Measurements from ENCODE around the gene BUD13. TPM values are rescaled to one million over a fixed set of nuclear protein-coding genes. Genes with fewer than 3 reads are reported as not detected.

The BUD13 gene
- polyA plus RNA-seq, 1 donor (not counting 4 experiments of a cell fraction or from before 2014, with no cell fraction given) = 12.6 TPM

- no peaks in the 10 kb centered on the region for H3K4me1 ChIP-seq (ENCODE audit: control insufficient read depth, extremely low read depth, insufficient read depth, low read length)
- H3K36me3 ChIP-seq (ENCODE audit: control insufficient read depth in 2 of 2, extremely low read depth in 1 of 2, insufficient read depth in 2 of 2, low read length in 2 of 2) = no peaks in the 10 kb centered on the region
- FAIRE-seq (no peak), DNase-seq (ENCODE audit: low read depth, low spot score) (no peak)
- no peak overlapping the region for H3K27ac ChIP-seq (ENCODE audit: control insufficient read depth, insufficient read depth, low read length)
- H3K27me3 ChIP-seq (ENCODE audit: control insufficient read depth, extremely low read depth, insufficient read depth, low read length) = peaks cover 37% of the 10 kb centered on the region
- no peak overlapping the region for H3K4me2 ChIP-seq (ENCODE audit: control insufficient read depth, extremely low read depth, insufficient read depth, low read depth, low read length)
- dilution Hi-C loops (cut with MboI; ENCODE audit: extremely low pct_ligation_motif_present, low sequenced_read_pairs) = no loop called here
- no peak overlapping the region for H3K9ac ChIP-seq (ENCODE audit: control insufficient read depth, extremely low read depth, insufficient read depth, low read length)
- no peak overlapping the region for H3K4me3 ChIP-seq (ENCODE audit: control insufficient read depth in 2 of 3, extremely low read depth in 1 of 3, insufficient read depth in 2 of 3, low read depth in 1 of 3, low read length in 3 of 3)
- H3K79me2 ChIP-seq (ENCODE audit: control insufficient read depth, insufficient read depth, low read length) = no peaks in the 10 kb centered on the region
- no peak overlapping the region for H2AFZ ChIP-seq (ENCODE audit: control insufficient read depth, low read length)
- no peaks in the 10 kb centered on the region for H3K9me3 ChIP-seq (ENCODE audit: control insufficient read depth, low read depth, low read length)
- H4K20me1 ChIP-seq (ENCODE audit: control insufficient read depth, extremely low read depth, insufficient read depth, low read length) = no peaks in the 10 kb centered on the region
- TF ChIP-seq, protein P1, sequence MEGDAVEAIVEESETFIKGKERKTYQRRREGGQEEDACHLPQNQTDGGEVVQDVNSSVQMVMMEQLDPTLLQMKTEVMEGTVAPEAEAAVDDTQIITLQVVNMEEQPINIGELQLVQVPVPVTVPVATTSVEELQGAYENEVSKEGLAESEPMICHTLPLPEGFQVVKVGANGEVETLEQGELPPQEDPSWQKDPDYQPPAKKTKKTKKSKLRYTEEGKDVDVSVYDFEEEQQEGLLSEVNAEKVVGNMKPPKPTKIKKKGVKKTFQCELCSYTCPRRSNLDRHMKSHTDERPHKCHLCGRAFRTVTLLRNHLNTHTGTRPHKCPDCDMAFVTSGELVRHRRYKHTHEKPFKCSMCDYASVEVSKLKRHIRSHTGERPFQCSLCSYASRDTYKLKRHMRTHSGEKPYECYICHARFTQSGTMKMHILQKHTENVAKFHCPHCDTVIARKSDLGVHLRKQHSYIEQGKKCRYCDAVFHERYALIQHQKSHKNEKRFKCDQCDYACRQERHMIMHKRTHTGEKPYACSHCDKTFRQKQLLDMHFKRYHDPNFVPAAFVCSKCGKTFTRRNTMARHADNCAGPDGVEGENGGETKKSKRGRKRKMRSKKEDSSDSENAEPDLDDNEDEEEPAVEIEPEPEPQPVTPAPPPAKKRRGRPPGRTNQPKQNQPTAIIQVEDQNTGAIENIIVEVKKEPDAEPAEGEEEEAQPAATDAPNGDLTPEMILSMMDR (optimal IDR thresholded peaks at IDR 0.05 in 1 of 3, IDR thresholded peaks at IDR 0.05 in 1 of 3, conservative IDR thresholded peaks at IDR 0.05 in 1 of 3; ENCODE audit: extremely low read depth in 1 of 3, insufficient read depth in 2 of 3, low read length in 3 of 3) = no peak
- TF ChIP-seq EZH2 (IDR thresholded peaks at IDR 0.05; ENCODE audit: low read length) = no peak
- H3K9me1 ChIP-seq (ENCODE audit: control insufficient read depth, extremely low read depth, insufficient read depth, low read length) = no peaks in the 10 kb centered on the region
Measured at GRCh38 chr11:116725434-116726221, 47.2 kb downstream of the BUD13 start.

DNA sequence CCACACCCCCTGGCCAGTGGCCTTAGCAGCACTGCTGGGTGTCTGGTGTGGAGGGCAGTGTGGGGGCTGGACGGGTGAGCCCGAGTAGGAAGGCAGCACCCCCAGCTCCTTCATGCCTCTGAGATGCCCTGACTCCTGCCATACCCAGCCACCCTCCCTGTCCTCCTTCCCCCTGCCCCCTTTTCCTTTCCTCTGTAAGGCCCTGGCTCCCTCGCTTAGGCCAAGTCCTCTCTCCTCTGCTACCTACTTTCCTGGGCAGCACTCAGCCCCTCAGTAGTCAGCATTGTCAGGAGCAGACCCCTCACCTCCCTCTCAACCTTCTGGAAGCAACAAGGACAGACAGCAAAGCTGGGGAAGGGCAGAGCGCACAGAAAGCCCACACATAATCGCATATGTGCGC lies 48.0 kb downstream of the BUD13 start:
- H3K9me3 ChIP-seq (ENCODE audit: control insufficient read depth, low read depth, low read length) = no peaks in the 10 kb centered on the region
- H3K79me2 ChIP-seq (ENCODE audit: control insufficient read depth, insufficient read depth, low read length) = no peaks in the 10 kb centered on the region
- FAIRE-seq (no peak), DNase-seq (ENCODE audit: low read depth, low spot score) (no peak)
- peaks cover 34% of the 10 kb centered on the region for H3K27me3 ChIP-seq (ENCODE audit: control insufficient read depth, extremely low read depth, insufficient read depth, low read length)
- no peak overlapping the region for H3K4me2 ChIP-seq (ENCODE audit: control insufficient read depth, extremely low read depth, insufficient read depth, low read depth, low read length)
- no peaks in the 10 kb centered on the region for H4K20me1 ChIP-seq (ENCODE audit: control insufficient read depth, extremely low read depth, insufficient read depth, low read length)
- H3K4me3 ChIP-seq (ENCODE audit: control insufficient read depth in 2 of 3, extremely low read depth in 1 of 3, insufficient read depth in 2 of 3, low read depth in 1 of 3, low read length in 3 of 3) = no peak overlapping the region
- no peak overlapping the region for H2AFZ ChIP-seq (ENCODE audit: control insufficient read depth, low read length)
- dilution Hi-C loops (cut with MboI; ENCODE audit: extremely low pct_ligation_motif_present, low sequenced_read_pairs) = no loop called here
- H3K4me1 ChIP-seq (ENCODE audit: control insufficient read depth, extremely low read depth, insufficient read depth, low read length) = no peaks in the 10 kb centered on the region
- no peaks in the 10 kb centered on the region for H3K36me3 ChIP-seq (ENCODE audit: control insufficient read depth in 2 of 2, extremely low read depth in 1 of 2, insufficient read depth in 2 of 2, low read length in 2 of 2)
- no peak overlapping the region for H3K27ac ChIP-seq (ENCODE audit: control insufficient read depth, insufficient read depth, low read length)
- no peak overlapping the region for H3K9ac ChIP-seq (ENCODE audit: control insufficient read depth, extremely low read depth, insufficient read depth, low read length)
- TF ChIP-seq EZH2 (IDR thresholded peaks at IDR 0.05; ENCODE audit: low read length) = no peak
- TF ChIP-seq, protein P1 (optimal IDR thresholded peaks at IDR 0.05 in 1 of 3, IDR thresholded peaks at IDR 0.05 in 1 of 3, conservative IDR thresholded peaks at IDR 0.05 in 1 of 3; ENCODE audit: extremely low read depth in 1 of 3, insufficient read depth in 2 of 3, low read length in 3 of 3) = no peak
- H3K9me1 ChIP-seq (ENCODE audit: control insufficient read depth, extremely low read depth, insufficient read depth, low read length) = no peaks in the 10 kb centered on the region
